K562 (cell line): ENCODE data around the gene PLAAT3. TPM values are rescaled to one million over a fixed set of nuclear protein-coding genes. Genes with fewer than 3 reads are reported as not detected.

Source experiments
- CREM ChIP-seq: IDR thresholded peaks from 2 replicates; pipeline ENCODE4 v1.6.1; 2014; ENCODE audit warnings: antibody characterized with exemption, low read depth
- CUX1 ChIP-seq: fragments of 200-800 bp; sonication (Bioruptor generic); IDR thresholded peaks from 2 replicates; pipeline ENCODE4 v1.6.1; 2016; ENCODE audit warnings: missing genetic modification characterization, missing compliant biosample characterization
- EP300 ChIP-seq: IDR thresholded peaks from 2 replicates; pipeline ENCODE4 v1.6.1; 2012; ENCODE audit warnings: low read length, improper control_type of control experiment
- HBP1 ChIP-seq: fragments of 450-650 bp; formaldehyde crosslinking; IDR thresholded peaks from 2 replicates; pipeline ENCODE4 v1.4.0; 2022; ENCODE audit warnings: missing genetic modification characterization
- ID3 ChIP-seq, 2 experiments: fragments of 250-450 bp in 1 of 2; fragments of 450-650 bp in 1 of 2; sonication (Bioruptor Pico) in 1 of 2; IDR thresholded peaks; 2 replicates each; pipeline versions ENCODE4 v1.6.1 to v1.8.0; 2016 to 2021; ENCODE audit warnings: mild to moderate bottlenecking in 2 of 2, moderate library complexity in 2 of 2, missing compliant biosample characterization in 1 of 2, missing genetic modification characterization in 1 of 2
- POLR2H ChIP-seq: IDR thresholded peaks from 2 replicates; pipeline ENCODE4 v1.6.1; 2016; ENCODE audit warnings: missing genetic modification characterization, low read depth, mild to moderate bottlenecking, control low read depth, missing compliant biosample characterization, moderate library complexity
- RFX7 ChIP-seq: fragments of 250-450 bp; sonication (Bioruptor Pico); IDR thresholded peaks from 2 replicates; pipeline ENCODE4 v1.5.1; 2021; ENCODE audit warnings: mild to moderate bottlenecking
- TCF15 ChIP-seq: fragments of 250-450 bp; sonication (Bioruptor Pico); IDR thresholded peaks from 2 replicates; pipeline ENCODE4 v1.8.0; 2022; ENCODE audit warnings: moderate library complexity, mild to moderate bottlenecking, inconsistent platforms
- ZNF134 ChIP-seq: fragments of 250-450 bp; sonication (Bioruptor Pico); conservative IDR thresholded peaks from 2 replicates; pipeline ENCODE4 v1.4.0; 2020
- ZNF311 ChIP-seq: fragments of 250-450 bp; sonication (Bioruptor Pico); IDR thresholded peaks from 2 replicates; pipeline ENCODE4 v1.4.0; 2020; ENCODE audit warnings: mild to moderate bottlenecking, moderate library complexity
- ZNF449 ChIP-seq: fragments of 250-450 bp; sonication (Bioruptor Pico); IDR thresholded peaks from 2 replicates; pipeline ENCODE4 v1.8.0; 2022; ENCODE audit warnings: moderate library complexity, mild to moderate bottlenecking, inconsistent platforms
- ZNF518B ChIP-seq: fragments of 250-450 bp; sonication (Bioruptor Pico); IDR thresholded peaks from 2 replicates; pipeline ENCODE4 v1.5.0; 2021; ENCODE audit warnings: mild to moderate bottlenecking, moderate library complexity
- ZNF583 ChIP-seq: fragments of 250-450 bp; sonication (Bioruptor Pico); IDR thresholded peaks from 2 replicates; pipeline ENCODE4 v1.4.0; 2020
- ZSCAN32 ChIP-seq: fragments of 450-650 bp; formaldehyde crosslinking; IDR thresholded peaks from 2 replicates; pipeline ENCODE4 v1.4.0; 2020; ENCODE audit warnings: mild to moderate bottlenecking, moderate library complexity
- polyA plus RNA-seq, 8 experiments: library from polyadenylated mRNA; depleted of rRNA in 4 of 8; stranded (reverse) in 5 of 8; unstranded in 3 of 8; fragments of >200 nt; fragmentation: Nextera tagmentation in 2 of 8; fragmentation: Illumina TruSeq in 1 of 8; extraction: Ambion mirVana in 2 of 8; extraction: Trizol in 1 of 8; gene quantifications; 2 replicates each; pipeline versions ENCODE4 v1.2.1 to v1.2.3, GENCODE V29; 2011 to 2014; ENCODE audit warnings: inconsistent platforms in 1 of 8, missing spikeins in 1 of 8
- total RNA-seq, 7 experiments: library from RNA; depleted of rRNA in 6 of 7; stranded (reverse); fragments of >200 nt in 6 of 7; fragmentation: Illumina TruSeq in 2 of 7; extraction: Trizol in 2 of 7; gene quantifications; 2 replicates each; pipeline versions ENCODE4 v1.2.1 to v1.2.3, GENCODE V29; 2011 to 2021; ENCODE audit warnings: low replicate concordance in 1 of 7

PLAAT3 gene
- total and polyA plus RNA-seq, 9 of the 15 experiments (the other 6 are each of a cell fraction or from before 2014, with no cell fraction given) = 0.80 to 2.7 (median 1.4) TPM

GRCh38 chr11:63531074-63531792 lies 83.0 kb downstream of the PLAAT3 start (continued):
- TF ChIP-seq HBP1 (CRISPR knock-in tag) (peak; percentile 97), ZNF134 (CRISPR knock-in tag) (peak; percentile 83), EP300 (peak; percentile 77), RFX7 (CRISPR knock-in tag) (peak; percentile 88), POLR2H (tag) (peak; percentile 78), ZNF449 (CRISPR knock-in tag) (peak; percentile 96), ZNF518B (0 out of 2 replicates have a peak, but pooled peaks have one; percentile 74), ID3 (CRISPR knock-in tag; IDR thresholded peaks at IDR 0.05) (peak; percentile 81; the same call in 1 of the 2 replicates), ID3 (tag; IDR thresholded peaks at IDR 0.05) (peak; percentile 99), CREM (peak; percentile 69; the same call in 1 of the 2 replicates), ZNF311 (peak; percentile 99), ZSCAN32 (peak; percentile 86), TCF15 (CRISPR knock-in tag) (peak; percentile 94), ZNF583 (CRISPR knock-in tag) (peak; percentile 98), CUX1 (CRISPR knock-in tag) (peak; percentile 73; the same call in 1 of the 2 replicates)
